HepG2 (cell line): ENCODE measurements around the gene ZBTB21. TPM values are rescaled to one million over a fixed set of nuclear protein-coding genes. Genes with fewer than 3 reads are reported as not detected.

Experiments used
- CEBPG ChIP-seq: IDR thresholded peaks from 2 replicates; pipeline ENCODE4 v1.6.1; 2016
- DMTF1 ChIP-seq: sonication (generic); formaldehyde crosslinking; IDR thresholded peaks from 2 replicates; pipeline ENCODE4 v1.4.0; 2020; ENCODE audit warnings: mild to moderate bottlenecking, missing genetic modification reagents
- ETV6 ChIP-seq: sonication (generic); formaldehyde crosslinking; conservative IDR thresholded peaks from 2 replicates; pipeline ENCODE4 v1.4.0; 2020; ENCODE audit warnings: missing genetic modification reagents
- RARA ChIP-seq: IDR thresholded peaks from 2 replicates; pipeline ENCODE4 v1.6.1; 2016; ENCODE audit warnings: missing genetic modification reagents, missing compliant biosample characterization
- SP1 ChIP-seq, 2 experiments: fragments of 450-650 bp in 1 of 2; sonication (generic) in 1 of 2; formaldehyde crosslinking in 1 of 2; IDR thresholded peaks; 2 replicates each; pipeline versions ENCODE4 v1.4.0 to v1.6.1; 2016 to 2020; ENCODE audit warnings: missing genetic modification reagents in 1 of 2
- TBX3 ChIP-seq: fragments of 450-650 bp; IDR thresholded peaks from 2 replicates; pipeline ENCODE4 v1.6.1; 2017; ENCODE audit warnings: antibody characterized with exemption, mild to moderate bottlenecking, inconsistent platforms, borderline replicate concordance
- ZBTB1 ChIP-seq: sonication (generic); formaldehyde crosslinking; IDR thresholded peaks from 2 replicates; pipeline ENCODE4 v1.4.0; 2020; ENCODE audit warnings: missing genetic modification reagents, borderline replicate concordance
- ZFY ChIP-seq: sonication (generic); formaldehyde crosslinking; IDR thresholded peaks from 2 replicates; pipeline ENCODE4 v1.4.0; 2020; ENCODE audit warnings: missing genetic modification reagents
- ZNF142 ChIP-seq: sonication (generic); formaldehyde crosslinking; IDR thresholded peaks from 2 replicates; pipeline ENCODE4 v1.4.0; 2020; ENCODE audit warnings: missing genetic modification reagents
- ZNF331 ChIP-seq: sonication (generic); formaldehyde crosslinking; IDR thresholded peaks from 2 replicates; pipeline ENCODE4 v1.4.0; 2020; ENCODE audit warnings: missing genetic modification reagents
- ZNF382 ChIP-seq: sonication (generic); formaldehyde crosslinking; IDR thresholded peaks from 2 replicates; pipeline ENCODE4 v1.5.0; 2020; ENCODE audit warnings: missing genetic modification reagents, mild to moderate bottlenecking, borderline replicate concordance
- ZNF552 ChIP-seq: sonication (generic); formaldehyde crosslinking; IDR thresholded peaks from 2 replicates; pipeline ENCODE4 v1.9.0; 2022; ENCODE audit warnings: missing genetic modification reagents, mild to moderate bottlenecking, borderline replicate concordance
- ZNF740 ChIP-seq: sonication (generic); formaldehyde crosslinking; IDR thresholded peaks from 2 replicates; pipeline ENCODE4 v1.4.0; 2020; ENCODE audit warnings: missing genetic modification reagents
- ZNF773 ChIP-seq: sonication (generic); formaldehyde crosslinking; IDR thresholded peaks from 2 replicates; pipeline ENCODE4 v1.4.0; 2020; ENCODE audit warnings: missing genetic modification reagents, borderline replicate concordance
- ZSCAN25 ChIP-seq: sonication (generic); formaldehyde crosslinking; IDR thresholded peaks from 2 replicates; pipeline ENCODE4 v1.8.0; 2022; ENCODE audit warnings: mild to moderate bottlenecking, missing genetic modification reagents
- polyA plus RNA-seq, 8 experiments: library from polyadenylated mRNA; depleted of rRNA in 3 of 8; stranded (reverse) in 7 of 8; unstranded in 1 of 8; fragments of >200 nt; fragmentation: Illumina TruSeq in 4 of 8; extraction: Trizol in 4 of 8; gene quantifications; 2 replicates each; pipeline versions ENCODE4 v1.2.1 to v1.2.3, GENCODE V29; 2011 to 2016; ENCODE audit warnings: low read depth in 4 of 8, missing spikeins in 1 of 8, mixed read lengths in 1 of 8; ENCODE audit not compliant: insufficient read depth in 1 of 8
- total RNA-seq, 5 experiments: library from RNA; depleted of rRNA; stranded (reverse); fragments of >200 nt; fragmentation: Illumina TruSeq; extraction: Trizol; gene quantifications; 2 replicates each; pipeline ENCODE4 v1.2.3, GENCODE V29; 2016; ENCODE audit warnings: low read depth in 1 of 5
- TF ChIP-seq, protein P1 (sequence below): sonication (generic); formaldehyde crosslinking; IDR thresholded peaks from 2 replicates; pipeline ENCODE4 v1.8.1; 2023; ENCODE audit warnings: mild to moderate bottlenecking, inconsistent platforms, moderate library complexity, missing genetic modification reagents, borderline replicate concordance

The ZBTB21 gene
- total and polyA plus RNA-seq, 2 of the 13 experiments (the other 11 are each of a cell fraction or from before 2014, with no cell fraction given), result 4.5 to 6.1 TPM

- TF ChIP-seq ZNF142 (no peak), DMTF1 (CRISPR knock-in tag) (no peak), RARA (no peak), ZNF382 (CRISPR knock-in tag) (no peak), SP1 (IDR thresholded peaks at IDR 0.05) (no peak), SP1 (CRISPR knock-in tag; IDR thresholded peaks at IDR 0.05) (no peak), ZNF331 (no peak), ZNF773 (no peak), ZBTB1 (CRISPR knock-in tag) (no peak), ETV6 (CRISPR knock-in tag) (no peak), ZNF740 (CRISPR knock-in tag) (no peak), ZFY (CRISPR knock-in tag) (peak; percentile 65), TBX3 (no peak), ZSCAN25 (CRISPR knock-in tag) (peak; percentile 28; the same call in 1 of the 2 replicates), CEBPG (CRISPR knock-in tag) (no peak), ZNF552 (CRISPR knock-in tag) (no peak)
- TF ChIP-seq, protein P1, sequence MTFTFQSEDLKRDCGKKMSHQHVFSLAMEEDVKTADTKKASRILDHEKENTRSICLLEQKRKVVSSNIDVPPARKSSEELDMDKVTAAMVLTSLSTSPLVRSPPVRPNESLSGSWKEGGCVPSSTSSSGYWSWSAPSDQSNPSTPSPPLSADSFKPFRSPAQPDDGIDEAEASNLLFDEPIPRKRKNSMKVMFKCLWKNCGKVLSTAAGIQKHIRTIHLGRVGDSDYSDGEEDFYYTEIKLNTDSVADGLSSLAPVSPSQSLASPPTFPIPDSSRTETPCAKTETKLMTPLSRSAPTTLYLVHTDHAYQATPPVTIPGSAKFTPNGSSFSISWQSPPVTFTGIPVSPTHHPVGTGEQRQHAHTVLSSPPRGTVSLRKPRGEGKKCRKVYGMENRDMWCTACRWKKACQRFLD, result no peak
Observed at GRCh38 chr21:41973861-41974751, 36.1 kb downstream of the ZBTB21 start (continued).
